ENCODE data around the gene CUL3.

CUL3 gene

GRCh38 chr2:224421065-224421464, 164.1 kb downstream of the CUL3 start:
- no peak for DNase-seq (ENCODE audit: low read depth)

Data from stimulated activated CD4-positive, alpha-beta T cell treated with anti-CD3 and anti-CD28 coated beads, Interleukin-2, amount 100 ng/mL, for 4 hours (primary cell).